ENCODE data around the gene LENEP. TPM values are rescaled to one million over a fixed set of nuclear protein-coding genes. Genes with fewer than 3 reads are reported as not detected.

LENEP gene
- total RNA-seq, 1 experiment from 2014 or later = 2.8 TPM

DNA sequence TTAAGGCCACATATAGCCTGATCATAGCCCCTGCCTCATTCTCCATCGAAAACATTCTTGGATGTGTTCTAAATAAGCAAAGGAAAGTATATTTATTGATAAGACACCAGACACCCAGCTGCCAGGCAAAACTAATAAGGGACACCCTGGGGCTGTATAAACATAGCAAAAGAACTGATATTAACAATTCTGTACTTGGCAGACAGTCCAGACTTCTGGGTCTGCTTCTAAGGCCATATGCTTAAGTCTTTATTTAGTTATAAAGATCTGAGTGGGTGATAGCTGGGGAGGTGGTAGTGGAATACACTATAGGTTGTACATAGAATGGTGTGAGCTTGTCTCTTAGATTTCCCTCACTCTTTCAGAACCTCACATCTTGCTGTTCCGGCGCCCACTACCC lies 15.0 kb upstream of the LENEP start:
- Histone ChIP-seq H2AFZ (ENCODE audit: low read length) (no peak overlapping the region), H3K27ac (ENCODE audit: insufficient read length, low read depth, low read length) (no peak overlapping the region), H2BK15ac (ENCODE audit: low read depth, low read length) (no peak overlapping the region), H3K9ac (ENCODE audit: extremely low read depth, insufficient read length, low read length) (no peak overlapping the region), H3K56ac (ENCODE audit: insufficient read length, low read depth, low read length) (no peak overlapping the region), H2BK20ac (ENCODE audit: low read depth, low read length, poor library complexity, severe bottlenecking) (no peak overlapping the region), H4K5ac (ENCODE audit: insufficient read length, low read depth, low read length) (no peak overlapping the region), H2BK5ac (ENCODE audit: insufficient read length, low read length) (no peak overlapping the region), H3K18ac (ENCODE audit: insufficient read length, low read depth, low read length) (no peak overlapping the region), H3T11ph (ENCODE audit: low read length) (no peak overlapping the region), H3K23me2 (ENCODE audit: insufficient read length, low read depth, low read length, poor library complexity, severe bottlenecking) (peaks cover 12% of the 10 kb centered on the region), H3K23ac (ENCODE audit: insufficient read length, low read depth, low read length) (no peak overlapping the region), H3K79me1 (ENCODE audit: insufficient read depth, low read depth, low read length, poor library complexity, severe bottlenecking) (no peaks in the 10 kb centered on the region), H2BK120ac (ENCODE audit: low read depth, low read length, poor library complexity, severe bottlenecking) (no peak overlapping the region), H3K4ac (ENCODE audit: low read depth, low read length) (no peak overlapping the region), H3K79me2 (ENCODE audit: insufficient read depth, low read length) (peaks cover 24% of the 10 kb centered on the region), H4K8ac (replicated peaks; ENCODE audit: insufficient read length, low read depth, low read length) (no peak overlapping the region), H3K4me2 (ENCODE audit: insufficient read depth, insufficient read length, low read length) (no peak overlapping the region), H3K27me3 (ENCODE audit: insufficient read depth, low read length) (no peaks in the 10 kb centered on the region), H3K9me3 (ENCODE audit: control insufficient read depth, low read depth, low read length) (no peaks in the 10 kb centered on the region), H3K14ac (ENCODE audit: insufficient read depth, low read length) (no peak overlapping the region), H2AK5ac (ENCODE audit: insufficient read length, low read length) (no peak overlapping the region), H3K4me1 (ENCODE audit: insufficient read depth, low read length) (no peaks in the 10 kb centered on the region), H4K20me1 (ENCODE audit: control insufficient read depth, insufficient read depth, insufficient read length) (no peaks in the 10 kb centered on the region), H4K91ac (ENCODE audit: insufficient read length, low read depth, low read length) (no peak overlapping the region), H2BK12ac (ENCODE audit: insufficient read length, low read depth, low read length) (no peak overlapping the region)
- no peak overlapping the region for H3K27ac Mint-ChIP-seq
- WGBS (ENCODE audit: extremely low coverage, insufficient read length, low lambda C conversion rate) = no CpG with 5 or more reads among the region's 3 CpGs
- no peaks in the 10 kb centered on the region for H3K27me3 Mint-ChIP-seq (ENCODE audit: low read depth)
- peaks cover 27 to 47% (median 44%) of the 10 kb centered on the region in 3 experiments for H3K36me3 Mint-ChIP-seq (ENCODE audit: insufficient read depth in 1 of 3, low read depth in 3 of 3)
- H3K9me3 Mint-ChIP-seq = no peaks in the 10 kb centered on the region
- no peak overlapping the region for H3K4me3 Mint-ChIP-seq
- no peak for DNase-seq
- H3K4me1 Mint-ChIP-seq = peaks cover 2 to 6% of the 10 kb centered on the region in 2 experiments; a peak in 2 of 4 replicates
- TF ChIP-seq, protein P1, sequence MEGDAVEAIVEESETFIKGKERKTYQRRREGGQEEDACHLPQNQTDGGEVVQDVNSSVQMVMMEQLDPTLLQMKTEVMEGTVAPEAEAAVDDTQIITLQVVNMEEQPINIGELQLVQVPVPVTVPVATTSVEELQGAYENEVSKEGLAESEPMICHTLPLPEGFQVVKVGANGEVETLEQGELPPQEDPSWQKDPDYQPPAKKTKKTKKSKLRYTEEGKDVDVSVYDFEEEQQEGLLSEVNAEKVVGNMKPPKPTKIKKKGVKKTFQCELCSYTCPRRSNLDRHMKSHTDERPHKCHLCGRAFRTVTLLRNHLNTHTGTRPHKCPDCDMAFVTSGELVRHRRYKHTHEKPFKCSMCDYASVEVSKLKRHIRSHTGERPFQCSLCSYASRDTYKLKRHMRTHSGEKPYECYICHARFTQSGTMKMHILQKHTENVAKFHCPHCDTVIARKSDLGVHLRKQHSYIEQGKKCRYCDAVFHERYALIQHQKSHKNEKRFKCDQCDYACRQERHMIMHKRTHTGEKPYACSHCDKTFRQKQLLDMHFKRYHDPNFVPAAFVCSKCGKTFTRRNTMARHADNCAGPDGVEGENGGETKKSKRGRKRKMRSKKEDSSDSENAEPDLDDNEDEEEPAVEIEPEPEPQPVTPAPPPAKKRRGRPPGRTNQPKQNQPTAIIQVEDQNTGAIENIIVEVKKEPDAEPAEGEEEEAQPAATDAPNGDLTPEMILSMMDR (conservative IDR thresholded peaks at IDR 0.05) = no peak
